Cardiac muscle cell (in vitro differentiated cells and primary cell): Measurements from ENCODE around the gene EVA1B. TPM values are rescaled to one million over a fixed set of nuclear protein-coding genes. Genes with fewer than 3 reads are reported as not detected.

Experiments
- DNase-seq, 2 donors: peaks; one replicate each; pipeline versions ENCODE4 v3.0.0 to v3.0.0-alpha.2; 2010 to 2017; ENCODE audit warnings: low read depth in 1 of 2, low spot score in 1 of 2
- H3K27ac ChIP-seq: fragments of 200-600 bp; sonication (generic); 2 replicates; pipeline ENCODE4 v1.5.1; 2016
- H3K27me3 ChIP-seq: fragments of 200-600 bp; sonication (generic); 2 replicates; pipeline ENCODE4 v1.6.0; 2016; ENCODE audit warnings: control low read depth
- H3K36me3 ChIP-seq: fragments of 200-600 bp; sonication (generic); 2 replicates; pipeline ENCODE4 v1.5.1; 2016; ENCODE audit warnings: control low read depth
- H3K4me1 ChIP-seq: fragments of 200-600 bp; sonication (generic); 2 replicates; pipeline ENCODE4 v1.8.1; 2017; ENCODE audit warnings: low read depth, mild to moderate bottlenecking, mixed run types
- H3K4me3 ChIP-seq: fragments of 200-600 bp; sonication (generic); 2 replicates; pipeline ENCODE4 v1.5.1; 2016; ENCODE audit warnings: mild to moderate bottlenecking
- H3K9me3 ChIP-seq: fragments of 200-600 bp; sonication (generic); 2 replicates; pipeline ENCODE4 v1.5.1; 2017; ENCODE audit warnings: low read depth, mild to moderate bottlenecking, control low read depth
- polyA plus RNA-seq: library from polyadenylated mRNA; unstranded; fragments of >200 nt; fragmentation: Nextera tagmentation; extraction: Ambion mirVana; gene quantifications from 2 replicates; pipeline ENCODE4 v1.2.1, GENCODE V29; 2016
- total RNA-seq: library from RNA; depleted of rRNA; stranded (reverse); fragments of >200 nt; gene quantifications from 2 replicates; pipeline ENCODE4 v1.2.3, GENCODE V29; 2016
- TF ChIP-seq, protein P1 (sequence below): IDR thresholded peaks from 2 replicates; pipeline ENCODE4 v1.5.1; 2012; ENCODE audit warnings: low read depth, mild to moderate bottlenecking, low read length

The EVA1B gene
- total and polyA plus RNA-seq, 2 experiments from 2014 or later = 24.5 to 40.4 TPM

DNA sequence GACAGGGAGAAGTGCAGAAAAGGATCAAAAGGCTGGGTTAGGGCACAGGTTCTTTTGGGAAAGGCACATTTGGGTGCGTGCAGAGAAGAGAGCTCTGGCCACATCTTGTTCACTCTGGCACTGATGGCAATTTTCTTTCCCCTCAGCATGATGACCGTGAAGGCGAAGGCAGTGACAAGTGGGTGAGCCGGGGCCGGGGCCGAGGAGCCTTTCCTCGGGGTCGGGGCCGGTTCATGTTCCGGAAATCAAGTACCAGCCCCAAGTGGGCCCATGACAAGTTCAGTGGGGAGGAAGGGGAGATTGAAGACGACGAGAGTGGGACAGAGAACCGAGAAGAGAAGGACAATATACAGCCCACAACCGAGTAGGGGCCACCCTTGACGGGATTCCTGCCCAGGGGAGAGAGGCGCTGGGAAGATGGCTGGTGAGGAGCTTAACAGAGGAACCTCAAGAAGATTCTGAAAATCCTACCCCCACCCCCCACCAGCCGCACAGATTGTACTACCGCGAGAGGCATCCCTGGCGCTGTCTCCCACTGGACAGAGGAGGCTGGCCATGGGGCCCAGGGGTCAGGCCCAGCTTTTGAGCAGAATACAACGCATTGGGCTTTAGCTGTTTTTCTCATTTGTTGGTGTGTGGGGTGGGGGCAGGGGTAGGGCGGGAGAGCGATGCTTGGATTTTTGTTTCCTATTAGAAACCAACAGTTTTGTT is 19.6 kb downstream of the EVA1B start:
- TF ChIP-seq, protein P1, sequence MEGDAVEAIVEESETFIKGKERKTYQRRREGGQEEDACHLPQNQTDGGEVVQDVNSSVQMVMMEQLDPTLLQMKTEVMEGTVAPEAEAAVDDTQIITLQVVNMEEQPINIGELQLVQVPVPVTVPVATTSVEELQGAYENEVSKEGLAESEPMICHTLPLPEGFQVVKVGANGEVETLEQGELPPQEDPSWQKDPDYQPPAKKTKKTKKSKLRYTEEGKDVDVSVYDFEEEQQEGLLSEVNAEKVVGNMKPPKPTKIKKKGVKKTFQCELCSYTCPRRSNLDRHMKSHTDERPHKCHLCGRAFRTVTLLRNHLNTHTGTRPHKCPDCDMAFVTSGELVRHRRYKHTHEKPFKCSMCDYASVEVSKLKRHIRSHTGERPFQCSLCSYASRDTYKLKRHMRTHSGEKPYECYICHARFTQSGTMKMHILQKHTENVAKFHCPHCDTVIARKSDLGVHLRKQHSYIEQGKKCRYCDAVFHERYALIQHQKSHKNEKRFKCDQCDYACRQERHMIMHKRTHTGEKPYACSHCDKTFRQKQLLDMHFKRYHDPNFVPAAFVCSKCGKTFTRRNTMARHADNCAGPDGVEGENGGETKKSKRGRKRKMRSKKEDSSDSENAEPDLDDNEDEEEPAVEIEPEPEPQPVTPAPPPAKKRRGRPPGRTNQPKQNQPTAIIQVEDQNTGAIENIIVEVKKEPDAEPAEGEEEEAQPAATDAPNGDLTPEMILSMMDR = no peak
- Histone ChIP-seq H3K4me1 (peaks cover 13% of the 10 kb centered on the region), H3K9me3 (no peaks in the 10 kb centered on the region), H3K27me3 (no peaks in the 10 kb centered on the region), H3K27ac (no peak overlapping the region), H3K4me3 (no peak overlapping the region), H3K36me3 (peaks cover 39% of the 10 kb centered on the region)
- DNase-seq = no peak

DNA sequence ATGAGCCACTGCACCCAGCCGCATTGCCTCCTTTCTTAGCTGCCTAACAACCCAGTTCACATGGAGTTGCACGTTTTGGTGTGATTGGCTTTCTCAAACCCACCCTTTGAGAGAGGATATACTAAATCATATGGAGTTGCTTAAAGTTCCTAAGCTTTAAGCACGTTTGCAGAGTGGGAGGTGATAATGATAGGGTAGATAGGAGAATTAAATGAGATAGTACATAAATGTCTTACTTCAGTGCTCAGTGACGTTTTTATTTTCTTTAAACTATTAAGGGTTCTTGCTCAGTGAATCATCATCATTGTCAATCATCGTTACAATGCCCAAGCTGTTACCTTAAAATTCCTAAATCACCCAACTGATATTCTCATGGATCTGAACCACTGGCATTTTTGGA is 20.2 kb downstream of the EVA1B start:
- no peak overlapping the region for H3K27ac ChIP-seq
- TF ChIP-seq, protein P1 = no peak
- H3K9me3 ChIP-seq = no peaks in the 10 kb centered on the region
- no peak for DNase-seq
- peaks cover 13% of the 10 kb centered on the region for H3K4me1 ChIP-seq
- no peak overlapping the region for H3K4me3 ChIP-seq
- H3K27me3 ChIP-seq = no peaks in the 10 kb centered on the region
- H3K36me3 ChIP-seq = peaks cover 41% of the 10 kb centered on the region

GRCh38 chr1:36301220-36301619 is 22.2 kb downstream of the EVA1B start:
- TF ChIP-seq, protein P1 = no peak
- no peak overlapping the region for H3K4me3 ChIP-seq
- H3K9me3 ChIP-seq = no peaks in the 10 kb centered on the region
- peaks cover 11% of the 10 kb centered on the region for H3K4me1 ChIP-seq
- peaks cover 55% of the 10 kb centered on the region for H3K36me3 ChIP-seq
- no peaks in the 10 kb centered on the region for H3K27me3 ChIP-seq
- H3K27ac ChIP-seq = no peak overlapping the region
- DNase-seq = no peak

DNA sequence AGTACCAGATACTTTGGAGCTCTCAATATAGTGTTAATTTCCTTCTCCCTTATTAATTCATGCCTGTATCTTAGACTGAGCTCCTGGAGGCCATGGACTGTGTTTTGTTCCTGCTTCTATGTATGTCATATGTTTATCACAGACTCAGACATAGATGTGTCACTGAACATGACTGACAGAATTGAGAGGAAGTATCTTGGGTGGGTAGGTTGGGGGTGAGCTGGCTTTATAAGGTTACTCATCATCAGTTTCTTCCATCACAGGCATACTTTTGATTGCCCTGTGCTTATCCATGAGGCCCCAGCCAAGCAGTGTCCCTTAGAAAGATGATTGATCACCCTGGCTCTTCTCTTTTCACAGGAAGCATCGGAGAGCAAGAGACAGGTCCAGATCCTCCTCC is 22.9 kb downstream of the EVA1B start:
- Histone ChIP-seq H3K4me1 (peaks cover 7% of the 10 kb centered on the region), H3K27ac (no peak overlapping the region), H3K27me3 (no peaks in the 10 kb centered on the region), H3K4me3 (no peak overlapping the region), H3K9me3 (no peaks in the 10 kb centered on the region), H3K36me3 (peaks cover 55% of the 10 kb centered on the region)
- TF ChIP-seq, protein P1 = no peak
- DNase-seq = no peak

DNA sequence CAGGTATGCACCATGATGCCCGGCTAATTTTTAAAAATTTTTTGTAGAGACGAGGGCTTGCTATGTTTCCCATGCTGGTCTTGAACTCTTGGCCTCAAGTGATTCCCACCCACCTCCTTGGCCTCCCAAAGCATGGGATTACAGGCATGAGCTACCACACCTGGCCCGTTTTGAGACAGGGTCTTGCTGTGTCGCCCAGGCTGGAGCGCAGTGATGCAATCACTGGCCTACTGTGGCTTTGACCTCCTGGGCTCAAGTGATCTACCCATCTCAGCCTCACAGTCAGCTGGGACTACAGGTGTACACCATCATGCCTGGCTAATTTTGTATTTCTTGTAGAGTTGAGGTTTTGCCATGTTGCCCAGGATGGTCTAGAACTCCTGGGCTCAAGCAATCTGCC is 24.8 kb downstream of the EVA1B start:
- TF ChIP-seq, protein P1 = no peak
- Histone ChIP-seq H3K9me3 (no peaks in the 10 kb centered on the region), H3K27ac (no peak overlapping the region)

More for the DNA sequence above, 24.8 kb downstream of the EVA1B start:
- Histone ChIP-seq H3K36me3 (peaks cover 60% of the 10 kb centered on the region), H3K4me3 (no peak overlapping the region), H3K27me3 (no peaks in the 10 kb centered on the region), H3K4me1 (peaks cover 3% of the 10 kb centered on the region)
- no peak for DNase-seq
